Posterior cingulate gyrus (tissue), 11 donors: ENCODE measurements around the gene ST7.

Source experiments
- DNase-seq, 10 donors: peaks; one replicate each; pipeline versions ENCODE4 v3.0.0 to v3.0.0-alpha.2; 2020 to 2021; ENCODE audit warnings: mixed read lengths in 3 of 10
- intact Hi-C: fragments of 100-400 bp; cut with DNase I; formaldehyde crosslinking; loops from one replicate; pipeline ENCODE4 v1.15.1; 2023

The ST7 gene

GRCh38 chr7:117173035-117173770 is 219.9 kb downstream of the ST7 start:
- intact Hi-C loops, result no loop called here
- no peak for DNase-seq

- no peak for DNase-seq
- intact Hi-C loops, result no loop called here
Observed at GRCh38 chr7:117176206-117176605, 222.9 kb downstream of the ST7 start.

GRCh38 chr7:117178600-117178999 is 225.3 kb downstream of the ST7 start:
- DNase-seq, result no peak
- intact Hi-C loops, result no loop called here

GRCh38 chr7:117179701-117180100 is 226.4 kb downstream of the ST7 start:
- intact Hi-C loops, result no loop called here
- DNase-seq, result no peak

- intact Hi-C loops, result no loop called here
- no peak for DNase-seq
Observed at GRCh38 chr7:117183729-117184128, 230.4 kb downstream of the ST7 start.

- intact Hi-C loops, result no loop called here
Observed at GRCh38 chr7:117184367-117184766, 231.1 kb downstream of the ST7 start.

GRCh38 chr7:117185124-117185523 is 231.8 kb downstream of the ST7 start:
- intact Hi-C loops, result no loop called here
- no peak for DNase-seq

More at GRCh38 chr7:117184367-117184766, 231.1 kb downstream of the ST7 start:
- DNase-seq, result no peak

- intact Hi-C loops, result no loop called here
- no peak for DNase-seq
Observed at GRCh38 chr7:117186218-117187010, 233.1 kb downstream of the ST7 start.

- intact Hi-C loops, result no loop called here
- no peak for DNase-seq
Observed at GRCh38 chr7:117188376-117188775, 235.1 kb downstream of the ST7 start.

- intact Hi-C loops, result no loop called here
- no peak for DNase-seq
Observed at GRCh38 chr7:117188949-117189592, 235.8 kb downstream of the ST7 start.

GRCh38 chr7:117190104-117190503 is 236.8 kb downstream of the ST7 start:
- no peak for DNase-seq
- intact Hi-C loops, result no loop called here

GRCh38 chr7:117190746-117191435 is 237.6 kb downstream of the ST7 start:
- intact Hi-C loops, result no loop called here
- DNase-seq, result no peak

GRCh38 chr7:117192108-117192507 is 238.8 kb downstream of the ST7 start:
- intact Hi-C loops, result no loop called here
- DNase-seq, result no peak

- intact Hi-C loops, result no loop called here
Observed at GRCh38 chr7:117193564-117193963, 240.3 kb downstream of the ST7 start.

GRCh38 chr7:117194445-117194844 is 241.1 kb downstream of the ST7 start:
- DNase-seq, result no peak
- intact Hi-C loops, result no loop called here

More at GRCh38 chr7:117193564-117193963, 240.3 kb downstream of the ST7 start:
- DNase-seq, result no peak

- no peak for DNase-seq
- intact Hi-C loops, result no loop called here
Observed at GRCh38 chr7:117195361-117196029, 242.2 kb downstream of the ST7 start.

- no peak for DNase-seq
- intact Hi-C loops, result no loop called here
Observed at GRCh38 chr7:117200132-117200531, 246.8 kb downstream of the ST7 start.

- intact Hi-C loops, result no loop called here
- no peak for DNase-seq
Observed at GRCh38 chr7:117200786-117201458, 247.6 kb downstream of the ST7 start.

GRCh38 chr7:117202511-117202910 is 249.2 kb downstream of the ST7 start:
- no peak for DNase-seq
- intact Hi-C loops, result no loop called here

- intact Hi-C loops, result no loop called here
- no peak for DNase-seq
Observed at GRCh38 chr7:117203205-117203604, 249.9 kb downstream of the ST7 start.
